Measurements from ENCODE around the gene UBE2QL1.

UBE2QL1 gene

DNA sequence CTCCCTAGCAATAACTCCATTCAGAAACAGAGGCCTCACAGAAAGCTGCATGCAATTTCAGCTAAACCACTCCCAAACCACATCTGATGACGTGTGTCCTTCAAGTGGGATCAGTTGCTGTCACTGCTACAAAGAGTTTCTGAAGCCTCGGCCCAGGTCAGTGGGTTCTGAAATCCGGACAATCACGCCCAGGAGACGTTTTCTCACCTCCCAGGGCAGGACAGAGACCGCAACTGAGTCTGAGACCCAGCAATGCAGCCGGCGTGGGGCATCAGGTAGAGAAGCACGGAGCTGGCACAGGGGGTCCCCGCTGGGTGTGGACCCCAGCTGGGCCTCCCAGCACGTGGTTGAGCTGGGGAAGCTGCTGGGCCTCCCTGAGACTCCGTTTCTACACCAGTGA lies 2.6 kb upstream of the UBE2QL1 start:
- Histone ChIP-seq H3K36me3 (ENCODE audit: control insufficient read depth in 2 of 2, insufficient read depth in 1 of 2, low read length in 2 of 2) (no peaks in the 10 kb centered on the region), H3K4me1 (ENCODE audit: control insufficient read depth, insufficient read depth, low read length) (no peaks in the 10 kb centered on the region), H3K4me3 (ENCODE audit: low read depth, low read length) (no peak overlapping the region), H3K27ac (ENCODE audit: extremely low read depth, low read depth, low read length) (no peak overlapping the region), H3K9me3 (ENCODE audit: control insufficient read depth, insufficient read depth, low read depth, low read length) (no peaks in the 10 kb centered on the region)
- ChIA-PET POLR2A (interaction anchor here (0.6 to 1.1 kb wide), 2 partner anchors 18 to 56 kb away, joined by 3 read pairs; no protein-coding TSS in a partner anchor), CTCF (no interaction called here)
- TF ChIP-seq, protein P1, sequence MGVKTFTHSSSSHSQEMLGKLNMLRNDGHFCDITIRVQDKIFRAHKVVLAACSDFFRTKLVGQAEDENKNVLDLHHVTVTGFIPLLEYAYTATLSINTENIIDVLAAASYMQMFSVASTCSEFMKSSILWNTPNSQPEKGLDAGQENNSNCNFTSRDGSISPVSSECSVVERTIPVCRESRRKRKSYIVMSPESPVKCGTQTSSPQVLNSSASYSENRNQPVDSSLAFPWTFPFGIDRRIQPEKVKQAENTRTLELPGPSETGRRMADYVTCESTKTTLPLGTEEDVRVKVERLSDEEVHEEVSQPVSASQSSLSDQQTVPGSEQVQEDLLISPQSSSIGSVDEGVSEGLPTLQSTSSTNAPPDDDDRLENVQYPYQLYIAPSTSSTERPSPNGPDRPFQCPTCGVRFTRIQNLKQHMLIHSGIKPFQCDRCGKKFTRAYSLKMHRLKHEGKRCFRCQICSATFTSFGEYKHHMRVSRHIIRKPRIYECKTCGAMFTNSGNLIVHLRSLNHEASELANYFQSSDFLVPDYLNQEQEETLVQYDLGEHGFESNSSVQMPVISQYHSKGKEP (tag by site-specific recombination; IDR thresholded peaks at IDR 0.05) = no peak
- no peak for TF ChIP-seq ZNF404 (tag by site-specific recombination; IDR thresholded peaks at IDR 0.05)
- TF ChIP-seq ZIC2 (tag by site-specific recombination; IDR thresholded peaks at IDR 0.05) = peak; percentile 61
- no peak for TF ChIP-seq ZFP69B (tag by site-specific recombination; IDR thresholded peaks at IDR 0.05)
- TF ChIP-seq ZNF660 (tag by site-specific recombination; IDR thresholded peaks at IDR 0.05) = no peak

- no peak overlapping the region for H3K4me3 ChIP-seq (ENCODE audit: low read depth, low read length)
- no peaks in the 10 kb centered on the region for H3K4me1 ChIP-seq (ENCODE audit: control insufficient read depth, insufficient read depth, low read length)
- CTCF ChIA-PET = interaction anchor here (0.7 kb wide), 1 partner anchor 21 kb away, joined by 3 read pairs; no protein-coding TSS in a partner anchor
- POLR2A ChIA-PET = interaction anchor here (0.6 to 1.1 kb wide), 2 partner anchors 18 to 69 kb away, joined by 3 to 6 read pairs; partner anchors contain the start of gene MED10
- H3K9me3 ChIP-seq (ENCODE audit: control insufficient read depth, insufficient read depth, low read depth, low read length) = no peaks in the 10 kb centered on the region
- H3K27ac ChIP-seq (ENCODE audit: extremely low read depth, low read depth, low read length) = no peak overlapping the region
- no peaks in the 10 kb centered on the region for H3K36me3 ChIP-seq (ENCODE audit: control insufficient read depth in 2 of 2, insufficient read depth in 1 of 2, low read length in 2 of 2)
- TF ChIP-seq, protein P2, sequence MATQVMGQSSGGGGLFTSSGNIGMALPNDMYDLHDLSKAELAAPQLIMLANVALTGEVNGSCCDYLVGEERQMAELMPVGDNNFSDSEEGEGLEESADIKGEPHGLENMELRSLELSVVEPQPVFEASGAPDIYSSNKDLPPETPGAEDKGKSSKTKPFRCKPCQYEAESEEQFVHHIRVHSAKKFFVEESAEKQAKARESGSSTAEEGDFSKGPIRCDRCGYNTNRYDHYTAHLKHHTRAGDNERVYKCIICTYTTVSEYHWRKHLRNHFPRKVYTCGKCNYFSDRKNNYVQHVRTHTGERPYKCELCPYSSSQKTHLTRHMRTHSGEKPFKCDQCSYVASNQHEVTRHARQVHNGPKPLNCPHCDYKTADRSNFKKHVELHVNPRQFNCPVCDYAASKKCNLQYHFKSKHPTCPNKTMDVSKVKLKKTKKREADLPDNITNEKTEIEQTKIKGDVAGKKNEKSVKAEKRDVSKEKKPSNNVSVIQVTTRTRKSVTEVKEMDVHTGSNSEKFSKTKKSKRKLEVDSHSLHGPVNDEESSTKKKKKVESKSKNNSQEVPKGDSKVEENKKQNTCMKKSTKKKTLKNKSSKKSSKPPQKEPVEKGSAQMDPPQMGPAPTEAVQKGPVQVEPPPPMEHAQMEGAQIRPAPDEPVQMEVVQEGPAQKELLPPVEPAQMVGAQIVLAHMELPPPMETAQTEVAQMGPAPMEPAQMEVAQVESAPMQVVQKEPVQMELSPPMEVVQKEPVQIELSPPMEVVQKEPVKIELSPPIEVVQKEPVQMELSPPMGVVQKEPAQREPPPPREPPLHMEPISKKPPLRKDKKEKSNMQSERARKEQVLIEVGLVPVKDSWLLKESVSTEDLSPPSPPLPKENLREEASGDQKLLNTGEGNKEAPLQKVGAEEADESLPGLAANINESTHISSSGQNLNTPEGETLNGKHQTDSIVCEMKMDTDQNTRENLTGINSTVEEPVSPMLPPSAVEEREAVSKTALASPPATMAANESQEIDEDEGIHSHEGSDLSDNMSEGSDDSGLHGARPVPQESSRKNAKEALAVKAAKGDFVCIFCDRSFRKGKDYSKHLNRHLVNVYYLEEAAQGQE (tag by site-specific recombination; IDR thresholded peaks at IDR 0.05) = 0 out of 2 replicates have a peak, but pooled peaks have one; percentile 40
- TF ChIP-seq OSR2 (tag by site-specific recombination; IDR thresholded peaks at IDR 0.05) (peak; percentile 21; the same call in 1 of the 2 replicates), ZBTB21 (tag by site-specific recombination; IDR thresholded peaks at IDR 0.05) (no peak), ZNF121 (tag by site-specific recombination; IDR thresholded peaks at IDR 0.05) (no peak), ZBTB20 (tag by site-specific recombination; IDR thresholded peaks at IDR 0.05) (no peak), ZNF707 (tag by site-specific recombination; IDR thresholded peaks at IDR 0.05) (no peak), ZNF426 (tag by site-specific recombination; IDR thresholded peaks at IDR 0.05) (no peak), ZNF558 (tag by site-specific recombination; IDR thresholded peaks at IDR 0.05) (no peak), MEIS1 (CRISPR knock-in tag; IDR thresholded peaks at IDR 0.05; ENCODE audit: borderline replicate concordance) (no peak), ZNF175 (tag by site-specific recombination; IDR thresholded peaks at IDR 0.05) (no peak), ZNF155 (tag by site-specific recombination; IDR thresholded peaks at IDR 0.05) (no peak)
- TF ChIP-seq, protein P3, sequence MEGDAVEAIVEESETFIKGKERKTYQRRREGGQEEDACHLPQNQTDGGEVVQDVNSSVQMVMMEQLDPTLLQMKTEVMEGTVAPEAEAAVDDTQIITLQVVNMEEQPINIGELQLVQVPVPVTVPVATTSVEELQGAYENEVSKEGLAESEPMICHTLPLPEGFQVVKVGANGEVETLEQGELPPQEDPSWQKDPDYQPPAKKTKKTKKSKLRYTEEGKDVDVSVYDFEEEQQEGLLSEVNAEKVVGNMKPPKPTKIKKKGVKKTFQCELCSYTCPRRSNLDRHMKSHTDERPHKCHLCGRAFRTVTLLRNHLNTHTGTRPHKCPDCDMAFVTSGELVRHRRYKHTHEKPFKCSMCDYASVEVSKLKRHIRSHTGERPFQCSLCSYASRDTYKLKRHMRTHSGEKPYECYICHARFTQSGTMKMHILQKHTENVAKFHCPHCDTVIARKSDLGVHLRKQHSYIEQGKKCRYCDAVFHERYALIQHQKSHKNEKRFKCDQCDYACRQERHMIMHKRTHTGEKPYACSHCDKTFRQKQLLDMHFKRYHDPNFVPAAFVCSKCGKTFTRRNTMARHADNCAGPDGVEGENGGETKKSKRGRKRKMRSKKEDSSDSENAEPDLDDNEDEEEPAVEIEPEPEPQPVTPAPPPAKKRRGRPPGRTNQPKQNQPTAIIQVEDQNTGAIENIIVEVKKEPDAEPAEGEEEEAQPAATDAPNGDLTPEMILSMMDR (tag by site-specific recombination; IDR thresholded peaks at IDR 0.05) = no peak
Observed at GRCh38 chr5:6446626-6447309, 1.9 kb upstream of the UBE2QL1 start.

Data from HEK293 (cell line).